DMS153 (cell line): ENCODE measurements around the gene VPS54.

ENCODE experiments used
- DNase-seq: peaks from one replicate; lab custom pipeline; 2025; lab: John Stamatoyannopoulos, UW

VPS54 gene

GRCh38 chr2:64019083-64019974 is at the start of gene VPS54:
VPS54 (minus strand) TSS chr2:64019428; CDS start chr2:63983999, 35,429 bp downstream.
- DNase-seq, result peak; percentile 14

GRCh38 chr2:64067326-64067725 is 48.1 kb upstream of the VPS54 start:
- no peak for DNase-seq

- DNase-seq, result no peak
These were observed 46.3 kb upstream of the VPS54 start for GRCh38 chr2:64065516-64065915.

- DNase-seq, result peak; percentile 69
These were observed 44.7 kb upstream of the VPS54 start for GRCh38 chr2:64063924-64064331.

GRCh38 chr2:64063454-64063853 is 44.2 kb upstream of the VPS54 start:
- peak; percentile 46 for DNase-seq

GRCh38 chr2:64062840-64063239 is 43.6 kb upstream of the VPS54 start:
- peak; percentile 57 for DNase-seq

- DNase-seq, result no peak
These were observed 40.0 kb upstream of the VPS54 start for GRCh38 chr2:64059270-64059669.

GRCh38 chr2:64056021-64056420 is 36.8 kb upstream of the VPS54 start:
- DNase-seq, result no peak

- no peak for DNase-seq
These were observed 35.1 kb upstream of the VPS54 start for GRCh38 chr2:64054161-64054915.

GRCh38 chr2:64052463-64053241 is 33.4 kb upstream of the VPS54 start:
- no peak for DNase-seq

- DNase-seq, result peak; percentile 75
These were observed 30.5 kb upstream of the VPS54 start for GRCh38 chr2:64049633-64050220.

- DNase-seq, result no peak
These were observed 26.7 kb upstream of the VPS54 start for GRCh38 chr2:64045938-64046337.

- no peak for DNase-seq
These were observed 20.9 kb upstream of the VPS54 start for GRCh38 chr2:64040161-64040560.

- DNase-seq, result no peak
These were observed 16.9 kb upstream of the VPS54 start for GRCh38 chr2:64036034-64036705.

GRCh38 chr2:64035072-64035942 is 16.1 kb upstream of the VPS54 start:
- no peak for DNase-seq

GRCh38 chr2:64029116-64029665 is 10.0 kb upstream of the VPS54 start:
- peak; percentile 76 for DNase-seq

- DNase-seq, result no peak
These were observed 6.5 kb upstream of the VPS54 start for GRCh38 chr2:64025741-64026140.

- no peak for DNase-seq
These were observed 5.2 kb upstream of the VPS54 start for GRCh38 chr2:64024259-64024949.

- DNase-seq, result no peak
These were observed 4.4 kb upstream of the VPS54 start for GRCh38 chr2:64023485-64024258.
